GM21423 (cell line): Measurements from ENCODE around the gene LUC7L3.
A peak's percentile ranks its signal among the peaks of the same experiment; 100 is the strongest.
"Not testable (repeated sequence)": the region's sequence is repeated elsewhere in the genome, so short reads cannot be mapped to it uniquely, and the experiment has no call there.

Experiments
- ATAC-seq: cut with Tn5 transposase; IDR thresholded peaks from one replicate; pipeline ENCODE4 v1.9.1; 2021; ENCODE audit warnings: mild to moderate bottlenecking, moderate library complexity; ENCODE audit not compliant: unreplicated experiment

The LUC7L3 gene

GRCh38 chr17:50719144-50719923, at the start of gene LUC7L3:
Gene LUC7L3 (plus strand): TSS chr17:50719603. CDS start chr17:50719733, 130 bp downstream.
- peak; percentile 93 for ATAC-seq

GRCh38 chr17:50672071-50672470, 47.3 kb upstream of the LUC7L3 start:
- no peak for ATAC-seq

GRCh38 chr17:50672831-50673551, 46.4 kb upstream of the LUC7L3 start:
- ATAC-seq = no peak

- no peak for ATAC-seq
These were observed 44.2 kb upstream of the LUC7L3 start for GRCh38 chr17:50675190-50675589.

GRCh38 chr17:50675627-50676026, 43.8 kb upstream of the LUC7L3 start:
- no peak for ATAC-seq

- no peak for ATAC-seq
These were observed 43.1 kb upstream of the LUC7L3 start for GRCh38 chr17:50676065-50676975.

GRCh38 chr17:50677851-50678375, 41.5 kb upstream of the LUC7L3 start:
- ATAC-seq = no peak

- ATAC-seq = no peak
These were observed 40.3 kb upstream of the LUC7L3 start for GRCh38 chr17:50679008-50679544.

- ATAC-seq = no peak
These were observed 39.3 kb upstream of the LUC7L3 start for GRCh38 chr17:50680126-50680525.

- not testable (repeated sequence) for ATAC-seq
These were observed 38.7 kb upstream of the LUC7L3 start for GRCh38 chr17:50680543-50681262.

GRCh38 chr17:50681263-50682200, 37.9 kb upstream of the LUC7L3 start:
- no peak for ATAC-seq

GRCh38 chr17:50682441-50682840, 37.0 kb upstream of the LUC7L3 start:
- ATAC-seq = no peak

GRCh38 chr17:50682938-50683337, 36.5 kb upstream of the LUC7L3 start:
- ATAC-seq = no peak

- ATAC-seq = no peak
These were observed 35.7 kb upstream of the LUC7L3 start for GRCh38 chr17:50683434-50684287.

- ATAC-seq = no peak
These were observed 35.2 kb upstream of the LUC7L3 start for GRCh38 chr17:50684288-50684611.

GRCh38 chr17:50684612-50685333, 34.6 kb upstream of the LUC7L3 start:
- ATAC-seq = no peak

- no peak for ATAC-seq
These were observed 34.1 kb upstream of the LUC7L3 start for GRCh38 chr17:50685334-50685665.
